Left renal pelvis (tissue), 4 donors: ENCODE data around the gene ZDHHC24. TPM values are rescaled to one million over a fixed set of nuclear protein-coding genes. Genes with fewer than 3 reads are reported as not detected.
"Not testable (repeated sequence)": the region's sequence is repeated elsewhere in the genome, so short reads cannot be mapped to it uniquely, and the experiment has no call there.

Experiments
- DNase-seq, 4 donors: peaks; one replicate each; pipeline ENCODE4 v3.0.0-alpha.2; 2013; ENCODE audit warnings: low read depth in 4 of 4, low spot score in 3 of 4
- polyA plus RNA-seq, 4 donors: library from polyadenylated mRNA; unstranded; fragments of 120-200 nt; gene quantifications; one replicate each; pipeline ENCODE4 v1.2.1, GENCODE V29; 2013; ENCODE audit not compliant: insufficient read length in 4 of 4

Gene ZDHHC24
- polyA plus RNA-seq, 4 donors, result 5.9 to 9.8 (median 7.5) TPM

DNA sequence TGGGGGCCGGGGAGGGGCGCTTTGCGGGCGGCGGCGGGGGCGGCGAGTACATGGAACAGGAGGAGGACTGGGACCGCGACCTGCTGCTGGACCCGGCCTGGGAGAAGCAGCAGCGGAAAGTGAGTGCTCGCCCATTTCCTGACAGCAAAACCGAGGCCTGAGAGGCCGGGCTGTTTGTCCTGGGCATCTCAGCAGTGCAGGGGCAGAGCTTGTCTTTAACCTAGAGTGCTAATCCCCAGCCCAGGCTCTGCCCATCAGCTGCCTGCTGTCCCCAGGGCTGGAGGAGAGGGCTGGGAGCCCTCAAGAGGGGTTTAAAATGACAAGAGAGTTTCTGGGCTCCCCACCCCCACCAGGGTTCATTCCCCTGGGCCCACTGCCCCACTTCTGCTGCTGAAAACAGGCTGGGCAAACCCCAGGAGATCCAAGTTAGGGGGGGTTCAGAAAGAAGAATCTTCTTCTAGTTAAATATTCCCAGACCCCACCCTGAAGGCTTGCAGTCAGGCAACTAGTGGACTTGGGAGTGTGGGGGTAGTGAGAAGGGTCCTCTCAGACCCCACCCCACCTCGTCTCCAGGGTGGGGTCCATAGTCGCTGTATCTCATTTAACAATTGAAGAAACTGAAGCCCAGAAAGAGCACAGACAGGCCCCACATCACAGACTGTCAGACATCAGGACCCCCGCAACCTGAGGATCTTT, 1.3 kb upstream of the ZDHHC24 start:
- DNase-seq, result no peak

- no peak for DNase-seq
These were observed 619 bp upstream of the ZDHHC24 start, which contains the start of gene ACTN3 for GRCh38 chr11:66546368-66546965. Gene ACTN3 (plus strand): TSS chr11:66546903. CDS start chr11:66546938, 35 bp downstream.

DNA sequence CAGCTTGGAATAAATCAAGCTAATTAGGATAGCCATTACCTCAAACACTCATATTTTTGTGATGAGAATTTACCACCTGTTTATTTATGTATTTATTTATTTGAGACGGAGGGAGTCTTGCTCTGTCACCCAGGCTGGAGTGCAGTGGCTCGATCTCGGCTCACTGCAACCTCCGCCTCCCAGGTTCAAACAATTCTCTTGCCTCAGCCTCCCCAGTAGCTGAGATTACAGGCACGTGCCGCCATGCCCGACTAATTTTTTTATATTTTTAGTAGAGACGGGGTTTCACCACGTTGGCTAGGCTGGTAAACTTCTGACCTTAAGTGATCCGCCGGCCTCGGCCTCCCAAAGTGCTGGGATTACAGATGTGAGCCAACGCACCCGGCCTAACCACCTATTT, 896 bp downstream of the ZDHHC24 start:
- not testable (repeated sequence) for DNase-seq

GRCh38 chr11:66543263-66544107, 2.4 kb downstream of the ZDHHC24 start:
- DNase-seq, result peak in 2 of 4 donors; percentile 49 to 53

DNA sequence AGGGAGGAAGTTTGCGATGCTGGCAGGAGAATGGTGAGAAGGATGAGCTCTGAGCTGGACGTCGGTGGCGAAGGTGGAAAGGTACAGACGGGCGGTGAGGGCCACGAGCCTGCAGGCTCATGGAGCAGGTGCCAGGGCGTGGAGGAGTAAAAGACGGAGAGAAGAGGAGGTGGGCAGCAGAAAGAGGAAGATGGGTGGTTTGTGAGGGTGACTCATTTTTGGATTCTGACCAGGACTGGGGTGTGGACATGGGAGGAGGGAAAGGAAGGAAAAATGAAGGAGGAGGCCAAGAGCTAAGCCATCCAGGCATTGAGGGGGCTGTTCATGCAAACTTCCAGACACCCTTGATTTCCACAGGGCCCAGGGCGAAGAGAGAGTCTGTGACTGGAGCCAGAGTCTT, 3.5 kb downstream of the ZDHHC24 start:
- DNase-seq, result no peak

- DNase-seq, result no peak
These were observed 4.0 kb downstream of the ZDHHC24 start for GRCh38 chr11:66541892-66542291.

DNA sequence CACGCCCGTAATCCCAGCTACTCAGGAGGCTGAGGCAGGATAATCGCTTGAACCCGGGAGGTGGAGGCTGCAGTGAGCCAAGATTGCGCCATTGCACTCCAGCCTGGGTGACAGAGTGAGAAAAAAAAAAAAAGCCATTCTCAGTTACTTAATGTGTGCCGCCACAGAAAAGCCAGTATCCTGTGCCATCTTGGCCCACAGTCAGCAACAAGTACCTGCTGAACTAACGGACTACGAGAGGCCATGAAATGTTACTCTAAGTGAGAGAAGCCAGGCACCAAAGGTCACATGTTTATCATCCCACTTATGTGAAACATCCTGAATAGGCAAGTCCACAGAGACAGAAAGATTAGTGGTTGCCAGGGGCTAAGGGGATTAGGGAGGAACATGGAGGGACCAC, 5.2 kb downstream of the ZDHHC24 start:
- not testable (repeated sequence) for DNase-seq

DNA sequence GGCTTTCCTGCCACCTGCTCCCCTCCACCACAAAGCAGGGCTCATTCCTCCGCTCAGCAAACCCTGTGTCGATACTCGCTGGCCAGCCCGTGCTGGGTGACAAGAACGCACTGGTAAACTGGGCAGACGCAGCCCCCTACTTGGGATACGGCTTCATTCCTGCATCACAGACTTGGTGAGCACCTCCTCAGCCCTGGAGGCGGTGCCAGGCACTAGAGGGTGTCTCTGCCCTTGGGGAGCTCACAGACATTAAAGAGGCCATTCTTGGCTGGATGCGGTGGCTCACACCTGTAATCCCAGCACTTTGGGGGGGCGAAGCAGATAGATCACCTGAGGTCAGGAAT, 6.0 kb downstream of the ZDHHC24 start:
- DNase-seq, result no peak

DNA sequence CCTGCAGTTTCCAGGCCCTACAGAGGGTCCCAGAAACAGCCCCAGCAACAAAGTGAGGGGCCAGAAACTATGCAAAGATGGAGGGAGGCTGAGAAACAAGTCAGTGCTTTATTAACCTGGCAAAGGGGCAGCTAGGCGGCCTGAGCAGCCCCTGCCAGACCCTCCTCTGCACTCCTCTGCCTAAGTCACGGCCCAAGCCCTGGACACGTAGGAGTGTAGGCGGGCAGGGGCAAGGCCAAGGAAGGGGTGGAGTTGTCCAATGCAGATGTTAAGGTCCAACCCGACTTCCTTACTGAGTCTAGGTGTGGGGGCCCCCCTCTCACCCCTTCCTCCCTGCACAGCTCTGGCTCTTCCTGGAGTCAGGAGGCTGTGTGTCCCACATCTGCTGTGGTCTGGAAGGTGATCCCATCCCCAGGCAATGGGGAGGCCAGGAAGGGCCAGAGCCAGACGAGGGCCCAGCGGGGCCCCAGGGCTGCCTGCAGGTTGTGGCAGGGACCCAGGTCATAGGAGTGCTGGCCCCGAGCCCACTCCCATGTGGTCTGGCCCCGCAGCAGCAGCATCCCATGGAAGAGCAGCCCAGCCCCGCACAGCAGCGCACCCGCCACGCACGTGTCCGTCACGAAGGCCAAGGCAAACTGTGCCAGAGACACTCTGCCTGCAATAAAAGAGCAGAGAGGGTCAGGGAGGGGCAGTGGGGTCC, 6.5 kb downstream of the ZDHHC24 start:
- DNase-seq, result no peak

- DNase-seq, result no peak
These were observed 13.1 kb downstream of the ZDHHC24 start for GRCh38 chr11:66532784-66533183.

- DNase-seq, result no peak
These were observed 14.0 kb downstream of the ZDHHC24 start for GRCh38 chr11:66531841-66532240.

DNA sequence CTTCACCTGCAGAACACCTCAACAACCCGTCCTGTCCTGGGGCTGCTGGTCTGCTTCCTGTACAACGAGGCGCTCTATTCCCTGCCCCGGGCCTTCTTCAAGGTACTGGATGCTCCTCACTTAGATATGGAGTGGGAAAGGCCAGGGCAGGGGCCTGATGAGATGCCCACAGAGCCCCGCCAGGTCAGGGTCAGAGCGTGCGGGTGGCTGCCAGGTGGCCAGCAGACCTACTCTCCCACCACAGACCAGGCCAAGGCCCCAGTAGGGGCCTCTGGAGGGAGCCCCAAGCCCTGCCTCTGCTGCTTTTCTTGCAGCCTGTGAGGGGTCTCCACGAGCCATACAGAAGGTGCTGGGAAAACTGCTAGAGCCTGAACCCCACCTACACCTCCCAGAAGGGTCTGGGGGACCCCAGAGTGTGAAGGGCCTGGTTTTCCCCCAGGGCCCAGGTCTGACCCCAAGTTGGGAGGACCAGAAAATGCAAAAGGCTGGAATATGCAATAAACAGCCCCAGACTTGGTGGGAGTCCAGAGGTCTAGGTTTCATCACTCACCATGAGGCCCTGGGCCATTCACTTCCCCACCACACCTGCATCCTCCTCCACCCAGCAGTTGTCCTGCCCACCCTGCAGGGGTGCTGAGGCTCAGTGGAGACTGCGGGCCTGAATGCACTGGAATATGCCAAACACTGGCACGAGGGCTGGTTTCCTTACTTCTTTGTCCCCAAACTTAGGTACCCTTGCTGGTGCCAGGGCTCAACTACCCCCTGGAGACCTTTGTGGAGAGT, 14.7 kb downstream of the ZDHHC24 start:
- DNase-seq, result no peak

- no peak for DNase-seq
These were observed 16.2 kb downstream of the ZDHHC24 start for GRCh38 chr11:66529655-66530054.

GRCh38 chr11:66529069-66529468, 16.8 kb downstream of the ZDHHC24 start:
- no peak for DNase-seq

- DNase-seq, result no peak
These were observed 21.4 kb downstream of the ZDHHC24 start for GRCh38 chr11:66524304-66525040.

DNA sequence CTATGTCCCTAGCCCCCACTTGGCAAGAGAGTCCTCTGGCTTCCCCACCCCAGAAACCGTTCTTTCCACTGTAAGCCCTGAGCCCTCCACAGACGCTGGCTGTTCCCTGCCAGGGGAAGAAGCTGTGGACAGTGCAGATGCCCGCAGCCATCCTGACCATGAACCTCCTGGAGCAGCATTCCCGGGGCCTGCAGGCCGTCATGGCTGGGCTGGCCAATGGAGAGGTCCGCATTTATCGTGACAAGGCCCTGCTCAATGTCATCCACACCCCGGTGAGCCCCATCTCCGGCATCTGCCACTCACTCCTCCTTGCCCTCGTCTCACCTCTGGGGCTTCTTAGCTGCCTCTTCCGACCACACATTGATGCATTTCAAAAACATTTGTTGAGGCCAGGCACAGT, 22.2 kb downstream of the ZDHHC24 start:
- DNase-seq, result no peak

- no peak for DNase-seq
These were observed 34.9 kb downstream of the ZDHHC24 start for GRCh38 chr11:66510990-66511339.

- peak; percentile 55 to 70 (median 66) for DNase-seq
These were observed 35.4 kb downstream of the ZDHHC24 start, which contains the start of gene BBS1 for GRCh38 chr11:66510271-66510989. Gene BBS1 (plus strand): TSS chr11:66510635. CDS start chr11:66510660, 25 bp downstream.

GRCh38 chr11:66509131-66509561, 36.7 kb downstream of the ZDHHC24 start:
- no peak for DNase-seq
